Glomerular visceral epithelial cell (primary cell): Measurements from ENCODE around the gene AGPAT3.
A peak's percentile ranks its signal among the peaks of the same experiment; 100 is the strongest.

Experiments used
- DNase-seq: peaks from one replicate; pipeline ENCODE4 v3.0.0-alpha.2; 2016; ENCODE audit errors: extremely low spot score

The AGPAT3 gene

GRCh38 chr21:43864313-43864961, 586 bp upstream of the AGPAT3 start:
- peak; percentile 16 for DNase-seq

- DNase-seq = peak; percentile 27
Measured at GRCh38 chr21:43865540-43866259, 677 bp downstream of the AGPAT3 start.

GRCh38 chr21:43866260-43866629, 1.2 kb downstream of the AGPAT3 start:
- DNase-seq = peak; percentile 39

- DNase-seq = peak; percentile 50
Measured at GRCh38 chr21:43866659-43867331, 1.8 kb downstream of the AGPAT3 start.

- no peak for DNase-seq
Measured at GRCh38 chr21:43867332-43867703, 2.3 kb downstream of the AGPAT3 start.

- no peak for DNase-seq
Measured at GRCh38 chr21:43867948-43868347, 2.9 kb downstream of the AGPAT3 start.

GRCh38 chr21:43868461-43868860, 3.4 kb downstream of the AGPAT3 start:
- no peak for DNase-seq

- DNase-seq = no peak
Measured at GRCh38 chr21:43869486-43870325, 4.7 kb downstream of the AGPAT3 start.

GRCh38 chr21:43871487-43871886, 6.5 kb downstream of the AGPAT3 start:
- no peak for DNase-seq

GRCh38 chr21:43872531-43873197, 7.6 kb downstream of the AGPAT3 start:
- no peak for DNase-seq

GRCh38 chr21:43873673-43874072, 8.7 kb downstream of the AGPAT3 start:
- no peak for DNase-seq

GRCh38 chr21:43874085-43874805, 9.2 kb downstream of the AGPAT3 start:
- DNase-seq = no peak

GRCh38 chr21:43876605-43877004, 11.6 kb downstream of the AGPAT3 start:
- DNase-seq = no peak

- DNase-seq = no peak
Measured at GRCh38 chr21:43877936-43878575, 13.0 kb downstream of the AGPAT3 start.

- DNase-seq = no peak
Measured at GRCh38 chr21:43879348-43880110, 14.5 kb downstream of the AGPAT3 start.

- peak; percentile 31 for DNase-seq
Measured at GRCh38 chr21:43880111-43880985, 15.3 kb downstream of the AGPAT3 start.

GRCh38 chr21:43881283-43881682, 16.3 kb downstream of the AGPAT3 start:
- DNase-seq = peak; percentile 18

GRCh38 chr21:43881935-43882334, 16.9 kb downstream of the AGPAT3 start:
- DNase-seq = no peak
